NCI-H526 (cell line): ENCODE measurements around the gene KLHDC4.

Experiments used
- DNase-seq, 2 experiments: peaks; one replicate each; lab custom pipeline; 2025; lab: John Stamatoyannopoulos, UW

KLHDC4 gene

GRCh38 chr16:87765776-87766484, at the start of gene KLHDC4:
KLHDC4 (minus strand) TSS chr16:87765986; CDS start chr16:87765890, 96 bp downstream.
- peak; percentile 55 to 82 for DNase-seq

- no peak for DNase-seq
These were observed 49.8 kb upstream of the KLHDC4 start for GRCh38 chr16:87815567-87815966.

- DNase-seq, result no peak
These were observed 46.4 kb upstream of the KLHDC4 start for GRCh38 chr16:87812200-87812656.

- peak; percentile 39 to 43 for DNase-seq
These were observed 45.7 kb upstream of the KLHDC4 start for GRCh38 chr16:87811454-87811853.

- DNase-seq, result no peak
These were observed 43.5 kb upstream of the KLHDC4 start for GRCh38 chr16:87809150-87809902.

- DNase-seq, result no peak
These were observed 42.3 kb upstream of the KLHDC4 start for GRCh38 chr16:87808108-87808507.

- DNase-seq, result peak; percentile 85
These were observed 41.1 kb upstream of the KLHDC4 start for GRCh38 chr16:87806641-87807546.

GRCh38 chr16:87806261-87806640, 40.5 kb upstream of the KLHDC4 start:
- DNase-seq, result peak in 1 of 2 experiments; percentile 61

GRCh38 chr16:87803385-87803784, 37.6 kb upstream of the KLHDC4 start:
- no peak for DNase-seq

GRCh38 chr16:87802670-87803069, 36.9 kb upstream of the KLHDC4 start:
- no peak for DNase-seq

GRCh38 chr16:87801679-87802259, 36.0 kb upstream of the KLHDC4 start:
- DNase-seq, result no peak

GRCh38 chr16:87800497-87800896, 34.7 kb upstream of the KLHDC4 start:
- no peak for DNase-seq

GRCh38 chr16:87795336-87795735, 29.6 kb upstream of the KLHDC4 start:
- DNase-seq, result no peak

GRCh38 chr16:87794485-87795078, 28.8 kb upstream of the KLHDC4 start:
- no peak for DNase-seq

GRCh38 chr16:87792205-87792565, 26.4 kb upstream of the KLHDC4 start:
- no peak for DNase-seq

- DNase-seq, result no peak
These were observed 25.8 kb upstream of the KLHDC4 start for GRCh38 chr16:87791295-87792204.

- no peak for DNase-seq
These were observed 24.7 kb upstream of the KLHDC4 start for GRCh38 chr16:87790292-87791100.

- no peak for DNase-seq
These were observed 23.9 kb upstream of the KLHDC4 start for GRCh38 chr16:87789437-87790291.
